B cell (primary cell): ENCODE measurements around the gene POU2F3.

Source experiments
- EZH2 ChIP-seq: IDR thresholded peaks from 2 replicates; pipeline ENCODE4 v1.6.1; 2012; ENCODE audit warnings: borderline replicate concordance, low read depth, mild to moderate bottlenecking, moderate library complexity, low read length; ENCODE audit not compliant: insufficient read depth, poor library complexity, severe bottlenecking
- TF ChIP-seq, protein P1 (sequence below): fragments of 200-600 bp; IDR thresholded peaks from one replicate; pipeline ENCODE4 v1.8.0; 2022; ENCODE audit warnings: antibody characterized with exemption, mild to moderate bottlenecking

DNA sequence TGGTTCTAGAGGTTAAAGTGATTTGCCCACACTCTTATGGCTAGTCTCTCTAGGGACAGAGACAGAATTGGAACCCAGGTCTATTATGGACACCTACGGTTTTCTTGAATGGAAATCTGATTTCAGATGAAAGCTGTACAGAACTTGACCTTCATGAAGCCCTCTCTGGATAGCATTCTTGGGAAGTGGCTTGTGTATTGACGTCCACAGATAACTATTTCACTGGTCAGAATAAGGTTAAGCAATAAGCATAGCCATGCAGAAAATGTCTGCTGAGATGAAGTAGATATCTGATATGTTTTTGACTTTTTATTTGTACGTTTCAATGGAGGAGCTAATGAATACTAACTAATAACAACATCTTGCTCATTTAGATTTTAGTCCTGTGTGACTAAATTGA, 86.3 kb downstream of the POU2F3 start:
- TF ChIP-seq, protein P1, sequence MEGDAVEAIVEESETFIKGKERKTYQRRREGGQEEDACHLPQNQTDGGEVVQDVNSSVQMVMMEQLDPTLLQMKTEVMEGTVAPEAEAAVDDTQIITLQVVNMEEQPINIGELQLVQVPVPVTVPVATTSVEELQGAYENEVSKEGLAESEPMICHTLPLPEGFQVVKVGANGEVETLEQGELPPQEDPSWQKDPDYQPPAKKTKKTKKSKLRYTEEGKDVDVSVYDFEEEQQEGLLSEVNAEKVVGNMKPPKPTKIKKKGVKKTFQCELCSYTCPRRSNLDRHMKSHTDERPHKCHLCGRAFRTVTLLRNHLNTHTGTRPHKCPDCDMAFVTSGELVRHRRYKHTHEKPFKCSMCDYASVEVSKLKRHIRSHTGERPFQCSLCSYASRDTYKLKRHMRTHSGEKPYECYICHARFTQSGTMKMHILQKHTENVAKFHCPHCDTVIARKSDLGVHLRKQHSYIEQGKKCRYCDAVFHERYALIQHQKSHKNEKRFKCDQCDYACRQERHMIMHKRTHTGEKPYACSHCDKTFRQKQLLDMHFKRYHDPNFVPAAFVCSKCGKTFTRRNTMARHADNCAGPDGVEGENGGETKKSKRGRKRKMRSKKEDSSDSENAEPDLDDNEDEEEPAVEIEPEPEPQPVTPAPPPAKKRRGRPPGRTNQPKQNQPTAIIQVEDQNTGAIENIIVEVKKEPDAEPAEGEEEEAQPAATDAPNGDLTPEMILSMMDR, result no peak
- no peak for TF ChIP-seq EZH2
